HG02981 (cell line): Measurements from ENCODE around the gene PIAS4.
A peak's percentile ranks its signal among the peaks of the same experiment; 100 is the strongest.
"Not testable (repeated sequence)": the region's sequence is repeated elsewhere in the genome, so short reads cannot be mapped to it uniquely, and the experiment has no call there.

Experiments used
- ATAC-seq: cut with Tn5 transposase; IDR thresholded peaks from one replicate; pipeline ENCODE4 v1.9.1; 2021; ENCODE audit warnings: mild to moderate bottlenecking, moderate library complexity; ENCODE audit not compliant: unreplicated experiment

Gene PIAS4

GRCh38 chr19:4007021-4007835, at the start of gene PIAS4:
Gene PIAS4 (plus strand): TSS chr19:4007736. CDS start chr19:4007761, 25 bp downstream.
- peak; percentile 79 for ATAC-seq

- no peak for ATAC-seq
Observed at GRCh38 chr19:3958836-3959765, 48.4 kb upstream of the PIAS4 start.

- no peak for ATAC-seq
Observed at GRCh38 chr19:3959766-3960131, 47.8 kb upstream of the PIAS4 start.

- ATAC-seq, result no peak
Observed at GRCh38 chr19:3961007-3961406, 46.5 kb upstream of the PIAS4 start.

GRCh38 chr19:3963458-3964255, 43.9 kb upstream of the PIAS4 start:
- ATAC-seq, result no peak

- ATAC-seq, result no peak
Observed at GRCh38 chr19:3964256-3965194, 43.0 kb upstream of the PIAS4 start.

- no peak for ATAC-seq
Observed at GRCh38 chr19:3966051-3967017, 41.2 kb upstream of the PIAS4 start.

GRCh38 chr19:3967983-3968382, 39.6 kb upstream of the PIAS4 start:
- ATAC-seq, result not testable (repeated sequence)

- no peak for ATAC-seq
Observed at GRCh38 chr19:3968556-3969434, 38.7 kb upstream of the PIAS4 start.

GRCh38 chr19:3969435-3970312, 37.9 kb upstream of the PIAS4 start:
- ATAC-seq, result no peak

GRCh38 chr19:3970313-3970807, 37.2 kb upstream of the PIAS4 start:
- no peak for ATAC-seq

GRCh38 chr19:3970808-3971598, 36.5 kb upstream of the PIAS4 start, which contains the start of gene DAPK3:
Gene DAPK3 (minus strand): TSS chr19:3971099. CDS start chr19:3969735, 1,364 bp downstream.
- ATAC-seq, result peak; percentile 90

- no peak for ATAC-seq
Observed at GRCh38 chr19:3975144-3975543, 32.4 kb upstream of the PIAS4 start.

- no peak for ATAC-seq
Observed at GRCh38 chr19:3975637-3976087, 31.9 kb upstream of the PIAS4 start.

- no peak for ATAC-seq
Observed at GRCh38 chr19:3976495-3977241, 30.9 kb upstream of the PIAS4 start.
